SKM-1 (cell line): ENCODE results near the gene ZNF488.
"Not testable (repeated sequence)": the region's sequence is repeated elsewhere in the genome, so short reads cannot be mapped to it uniquely, and the experiment has no call there.

Experiments used
- DNase-seq: peaks from one replicate; lab custom pipeline; 2025; ENCODE audit not compliant: unreplicated experiment; lab: John Stamatoyannopoulos, UW

ZNF488 gene

DNA sequence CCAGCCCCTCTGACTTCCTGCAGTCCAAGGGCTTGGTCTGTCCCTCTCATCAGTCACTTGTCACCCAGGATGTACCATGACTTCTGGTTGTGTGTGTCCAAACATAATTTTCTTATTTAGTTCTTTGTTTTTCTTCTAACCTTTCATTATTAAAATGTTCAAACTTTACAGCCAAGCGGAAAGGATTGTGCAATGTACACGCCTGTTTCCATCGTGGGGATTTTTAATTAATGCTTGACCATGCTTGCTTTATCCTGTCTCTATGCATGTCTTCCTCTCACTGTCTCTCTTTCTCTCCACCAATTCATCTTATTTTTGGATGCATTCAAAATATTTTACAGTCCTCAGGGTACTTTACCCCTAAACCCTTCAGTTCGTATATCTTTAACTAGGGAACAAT is 26.2 kb upstream of the ZNF488 start:
- DNase-seq, result no peak

DNA sequence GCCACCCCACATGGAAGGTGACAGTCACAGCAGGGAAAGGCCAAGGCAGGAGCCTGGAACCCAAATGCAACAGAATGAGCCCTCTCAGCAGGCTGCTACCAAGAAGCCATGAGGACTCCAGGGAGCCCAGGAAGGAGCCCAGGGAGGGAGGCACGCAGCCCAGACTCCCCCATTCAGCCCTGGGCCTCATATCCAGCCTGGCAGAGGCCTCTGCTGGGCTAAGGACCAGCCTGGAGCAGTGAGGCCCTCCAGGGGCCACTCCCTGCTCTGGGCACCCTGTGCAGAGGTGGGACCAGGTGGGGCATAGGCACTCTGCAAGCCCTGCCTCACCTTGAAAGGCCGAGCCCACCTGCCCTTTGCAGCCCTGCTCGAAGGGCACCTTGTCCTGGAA is 25.8 kb upstream of the ZNF488 start:
- no peak for DNase-seq

DNA sequence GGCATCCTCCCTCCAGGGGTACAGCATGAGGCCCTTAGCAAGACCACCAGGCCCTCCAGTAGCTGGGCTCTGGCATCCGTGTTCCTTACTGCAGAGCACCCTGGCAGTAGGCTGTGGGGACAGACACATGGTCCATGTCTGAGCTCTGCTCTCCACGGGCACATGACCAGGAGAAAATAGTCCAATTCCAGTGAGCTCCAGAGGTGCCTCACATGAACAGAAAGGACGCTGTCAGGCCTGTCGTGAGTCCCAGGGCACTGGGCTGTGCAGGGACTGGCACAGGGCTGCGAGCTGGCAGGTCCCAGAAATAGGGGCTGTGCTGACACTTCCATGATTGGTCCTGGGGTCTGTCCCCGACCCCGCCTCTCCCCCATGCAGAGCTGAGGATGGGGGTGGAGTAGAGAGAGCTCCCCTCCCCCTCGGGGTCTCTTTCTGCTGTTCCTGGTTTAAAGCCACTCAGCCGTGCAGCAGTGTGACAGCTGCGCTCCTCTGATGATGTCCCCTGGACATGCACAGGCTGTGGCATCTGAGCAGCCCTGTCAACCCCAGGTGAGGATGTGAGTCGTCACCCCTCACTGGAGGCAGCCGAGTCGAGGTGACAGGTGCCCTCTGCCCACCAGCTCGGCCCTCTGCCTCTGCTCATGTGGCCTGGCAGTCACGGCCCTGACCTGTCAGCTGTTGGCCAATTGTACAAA is 25.2 kb upstream of the ZNF488 start:
- DNase-seq, result no peak

DNA sequence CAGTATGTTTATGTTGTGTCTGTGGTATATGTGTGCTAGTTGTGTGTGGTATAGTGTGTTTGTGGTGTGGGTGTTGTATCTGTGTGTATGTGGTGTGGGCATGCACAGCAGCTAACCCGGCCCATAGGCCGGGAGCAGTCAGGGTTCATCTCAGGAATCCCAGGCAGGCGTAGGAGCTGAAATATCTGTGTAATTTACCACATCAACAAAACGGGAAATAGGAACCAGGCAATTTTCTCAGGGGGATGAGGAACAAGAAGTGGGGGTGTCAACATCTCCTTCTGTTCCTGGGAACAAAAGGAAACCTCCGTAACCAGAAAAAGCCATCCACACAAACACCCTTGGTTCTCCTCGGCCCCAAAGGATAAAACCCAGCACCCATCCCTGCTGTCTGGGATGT is 24.5 kb upstream of the ZNF488 start:
- no peak for DNase-seq

DNA sequence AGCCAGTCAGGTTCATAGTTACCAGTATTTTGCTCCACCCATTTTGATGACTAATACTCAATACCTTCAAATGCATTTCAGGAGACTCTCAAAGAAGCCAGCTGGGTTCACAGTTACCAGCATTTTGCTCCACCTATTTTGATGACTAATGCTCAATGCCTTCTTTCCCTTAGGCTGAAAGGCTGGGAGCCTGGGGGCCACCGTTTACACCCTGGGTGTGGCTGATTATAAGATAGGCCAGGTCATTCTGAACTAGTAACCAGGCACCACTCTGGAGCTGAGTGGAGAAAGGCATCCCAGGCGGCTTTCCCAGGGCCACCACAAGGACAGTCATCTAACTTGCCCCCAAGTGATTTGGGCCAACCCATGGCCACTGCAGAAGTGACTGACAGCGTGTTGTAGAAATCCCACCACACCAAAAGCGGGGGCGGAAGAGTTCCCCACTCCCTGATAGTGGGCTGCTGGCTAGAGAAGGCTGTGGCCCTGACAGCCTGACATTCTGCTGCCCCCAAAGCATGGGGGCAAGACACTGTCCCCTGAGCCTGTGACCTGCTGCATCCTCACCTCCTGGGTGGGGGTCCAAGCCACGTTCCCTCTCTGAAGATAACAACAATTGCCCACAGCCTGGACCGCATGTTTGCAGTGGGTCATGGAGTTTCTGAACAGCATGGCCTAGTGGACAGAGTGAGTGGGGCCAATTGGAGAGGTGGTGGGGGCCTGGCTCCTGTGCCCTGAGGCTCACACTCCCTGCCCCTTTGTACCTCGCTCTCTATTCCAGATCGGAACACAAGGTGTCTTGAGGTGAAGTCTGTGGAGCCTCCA is 23.0 kb upstream of the ZNF488 start:
- DNase-seq, result no peak

DNA sequence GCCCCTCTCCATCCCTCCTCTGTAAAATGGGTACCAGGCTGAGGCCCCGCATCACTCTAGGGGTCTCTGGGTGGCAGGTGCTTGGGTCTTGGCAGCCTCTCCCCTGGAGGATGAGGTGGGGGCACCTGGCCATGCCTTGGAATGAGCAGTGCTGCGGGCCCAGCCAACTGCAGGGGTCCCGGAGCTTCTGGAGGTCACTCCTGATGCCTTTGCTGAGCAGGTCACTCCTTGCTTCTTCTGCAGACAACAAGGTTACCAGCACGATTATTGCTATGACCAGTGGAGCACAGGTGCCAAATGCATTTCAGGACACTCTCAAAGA is 22.4 kb upstream of the ZNF488 start:
- no peak for DNase-seq

DNA sequence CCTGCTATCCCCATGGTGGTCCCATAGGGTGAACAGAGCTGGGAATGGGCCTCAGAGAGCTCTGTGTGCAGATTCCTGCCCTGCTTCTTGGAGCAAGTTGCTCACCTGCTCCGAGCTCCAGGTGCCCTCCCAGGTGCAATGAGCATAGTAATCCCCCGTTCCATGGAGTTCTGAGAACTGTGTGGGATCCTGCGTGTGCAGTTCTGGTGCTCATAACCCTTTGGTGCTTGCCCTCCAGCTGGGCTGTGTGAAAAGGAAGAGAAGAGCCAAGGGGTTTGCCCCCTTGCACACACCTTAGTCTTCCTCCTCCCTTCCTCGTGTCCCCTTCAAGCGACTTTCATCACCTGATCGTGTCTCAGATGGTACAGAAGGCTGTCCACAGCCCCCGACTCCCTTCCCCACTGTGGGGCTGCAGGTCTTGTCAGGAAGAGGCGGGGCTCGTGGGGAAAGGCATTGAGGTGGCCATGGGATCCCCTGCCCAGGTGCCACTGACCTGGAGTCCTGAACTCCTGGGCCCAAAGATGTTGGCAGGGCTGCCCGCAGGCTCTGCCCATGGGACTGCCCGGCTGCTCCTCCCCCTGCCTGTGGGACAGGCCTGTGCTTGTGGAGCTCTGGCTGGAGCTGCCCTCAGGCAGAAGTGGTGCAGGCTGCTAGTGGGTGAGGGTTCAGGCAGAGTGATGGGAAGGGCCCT is 21.9 kb upstream of the ZNF488 start:
- DNase-seq, result no peak

DNA sequence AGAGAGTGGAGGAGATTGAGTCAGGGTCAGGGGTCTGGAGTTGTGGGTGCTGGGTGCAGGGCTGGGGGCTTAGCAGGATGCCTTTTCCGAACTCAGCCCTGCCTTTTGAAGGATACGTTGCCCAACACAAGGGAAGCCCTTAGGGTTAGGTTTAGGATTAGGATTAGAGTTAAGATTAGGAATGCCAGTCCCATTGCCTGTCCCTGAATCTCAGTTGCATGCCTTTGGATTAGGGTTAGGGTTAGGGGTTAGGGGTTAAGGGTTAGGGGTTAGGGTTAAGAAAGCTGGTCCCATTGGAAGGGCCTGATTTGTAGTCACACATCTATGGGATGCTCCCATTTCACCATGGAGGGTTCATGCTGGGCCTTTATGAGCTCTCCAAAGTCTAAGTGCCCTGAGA is 20.8 kb upstream of the ZNF488 start:
- DNase-seq, result no peak

DNA sequence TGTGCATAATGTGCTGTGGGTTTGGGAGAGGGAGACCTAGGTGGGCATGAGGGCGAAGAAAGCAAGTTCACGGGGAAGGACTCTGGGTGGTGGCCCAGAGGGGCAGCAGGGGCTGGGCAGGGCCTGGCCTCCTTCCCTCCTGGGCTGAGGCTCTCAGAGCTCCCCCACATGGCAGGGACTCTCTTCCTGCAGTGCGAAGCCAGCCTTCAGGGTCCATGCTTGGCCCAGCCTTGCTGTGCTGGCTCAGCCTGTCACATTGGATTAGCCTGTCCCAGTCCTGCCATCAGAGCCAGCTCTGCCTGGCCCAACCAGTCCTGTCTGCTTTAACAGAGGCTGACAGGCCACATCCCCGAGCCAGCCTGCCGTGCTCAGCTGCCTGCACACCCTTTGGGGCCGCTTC is 20.4 kb upstream of the ZNF488 start:
- no peak for DNase-seq

DNA sequence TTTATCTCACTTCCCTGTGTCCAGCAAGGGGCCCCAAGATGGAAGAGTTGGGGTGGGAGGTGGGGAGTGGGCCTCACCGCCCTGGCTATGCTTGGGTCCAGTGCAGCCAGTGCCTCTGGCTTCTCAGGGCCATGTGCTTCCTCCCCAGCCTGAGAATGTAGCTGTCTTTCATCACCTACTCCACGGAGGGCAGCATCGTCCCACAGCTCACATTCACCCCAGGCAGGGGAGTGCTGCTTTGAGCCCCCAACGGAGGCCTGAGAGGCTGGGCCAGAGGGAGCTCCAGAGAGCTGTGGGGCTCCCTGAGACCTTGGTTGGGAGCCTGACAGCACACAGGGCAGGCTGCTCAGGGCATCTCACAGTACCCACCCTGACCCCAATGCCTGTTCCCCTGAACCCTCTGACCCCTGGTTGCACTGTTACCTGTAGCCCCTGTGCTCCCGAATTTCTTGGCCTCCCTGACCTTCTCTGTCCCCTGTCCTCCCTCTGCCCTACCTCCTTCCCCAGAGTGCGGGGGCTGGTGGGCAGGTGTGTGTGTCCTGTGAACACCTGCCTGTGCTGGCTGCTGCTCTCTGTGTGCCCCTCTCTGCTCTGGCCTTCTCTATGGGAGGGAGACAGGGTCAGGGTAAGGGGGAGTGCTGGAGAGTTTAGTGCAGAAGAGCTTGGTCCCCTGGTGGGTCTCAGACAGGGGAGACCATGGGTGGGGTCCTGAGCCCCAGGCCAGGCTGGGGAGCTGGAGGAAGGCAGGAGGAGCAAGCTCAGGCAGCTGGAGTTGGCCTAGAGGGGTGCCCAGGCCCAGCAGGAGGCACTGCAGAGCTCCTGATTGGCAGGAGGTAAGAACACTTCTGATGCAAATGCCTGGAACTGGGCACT is 19.6 kb upstream of the ZNF488 start:
- no peak for DNase-seq

DNA sequence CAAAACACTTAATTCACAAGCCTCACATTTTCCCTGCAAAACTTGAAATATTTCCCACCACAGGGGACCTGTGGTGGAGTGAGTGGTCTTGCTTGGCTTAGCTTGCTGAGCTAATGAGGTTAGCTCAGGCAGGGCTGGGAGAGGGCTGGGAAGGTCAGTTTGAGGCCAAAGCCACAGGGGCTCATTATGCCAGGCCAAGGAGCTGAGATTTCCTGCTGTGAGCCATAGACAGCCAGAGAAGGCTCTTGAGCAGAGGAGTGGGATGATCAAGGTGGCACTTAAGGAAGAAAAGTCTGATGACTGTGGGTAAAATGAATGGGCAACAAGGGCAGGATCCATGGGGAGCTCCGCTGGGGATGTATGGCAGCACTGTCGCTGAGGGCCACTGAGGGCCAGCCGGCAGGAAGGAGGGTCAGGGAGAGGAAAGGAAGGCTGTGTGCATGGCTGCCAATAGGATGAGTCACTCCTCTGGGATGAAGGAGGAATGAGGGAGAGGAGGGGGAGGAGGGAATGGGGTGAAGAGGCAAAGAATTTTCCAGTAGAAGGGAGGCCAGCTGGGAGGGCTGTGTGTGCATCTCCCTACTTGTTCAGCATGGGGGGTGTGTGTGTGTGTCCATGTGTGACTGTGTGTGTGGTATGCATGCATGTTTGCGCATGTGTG is 18.7 kb upstream of the ZNF488 start:
- no peak for DNase-seq

DNA sequence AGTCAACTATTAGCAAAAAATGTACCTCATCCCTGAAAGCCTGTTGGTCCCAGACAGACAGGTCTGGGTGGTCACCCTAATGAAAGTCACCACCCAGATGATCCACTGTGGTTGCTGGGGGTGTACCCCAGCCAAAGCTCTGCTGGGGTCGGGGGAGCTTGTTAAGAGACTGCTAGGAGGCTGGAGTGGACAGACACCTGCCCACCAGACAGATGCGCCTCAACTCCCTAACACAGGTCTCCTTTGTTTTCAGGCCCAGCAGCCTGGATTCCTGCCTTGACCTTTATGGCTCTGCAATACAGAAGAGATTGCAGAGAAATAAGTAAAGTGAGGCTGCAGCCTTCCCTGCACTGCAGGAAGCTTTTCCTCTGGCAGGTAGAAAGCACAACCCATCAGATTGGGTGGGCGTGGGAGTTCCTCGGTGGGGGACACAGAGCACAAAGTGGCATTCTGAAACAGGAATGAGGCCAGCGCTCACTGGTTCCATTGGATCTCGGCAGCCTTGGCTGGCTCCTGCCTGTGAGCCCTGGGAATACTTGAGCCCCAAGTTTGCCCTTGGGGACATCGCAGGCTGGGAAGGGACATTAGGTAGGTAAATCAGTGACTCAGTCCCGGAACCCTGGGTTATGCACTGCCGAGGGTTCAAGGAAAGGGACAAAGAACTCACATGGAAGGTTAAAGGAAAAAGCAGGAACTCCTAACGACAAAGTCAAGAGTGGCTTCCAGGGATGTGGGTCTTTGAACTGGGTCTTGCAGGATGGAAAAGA is 18.0 kb upstream of the ZNF488 start:
- no peak for DNase-seq

DNA sequence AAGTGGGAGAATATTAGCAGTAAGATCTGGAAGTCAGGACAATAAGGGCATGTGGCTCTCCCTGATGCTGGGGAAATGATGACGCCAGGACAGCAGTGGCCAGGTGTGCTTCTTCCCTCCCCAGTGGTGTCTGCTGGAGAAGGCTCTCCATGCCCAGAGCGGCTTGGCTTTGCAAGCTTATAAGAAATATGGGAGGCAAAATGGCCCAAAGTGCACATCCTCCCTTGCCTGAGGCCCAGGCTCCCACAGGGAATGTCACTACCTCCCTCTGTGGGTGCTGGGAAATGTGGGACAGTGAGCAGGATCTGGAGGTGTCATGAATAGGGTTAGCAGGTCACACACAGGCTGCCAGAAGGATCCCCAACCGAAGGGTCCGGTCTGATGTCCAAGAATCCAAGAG is 17.1 kb upstream of the ZNF488 start:
- no peak for DNase-seq

DNA sequence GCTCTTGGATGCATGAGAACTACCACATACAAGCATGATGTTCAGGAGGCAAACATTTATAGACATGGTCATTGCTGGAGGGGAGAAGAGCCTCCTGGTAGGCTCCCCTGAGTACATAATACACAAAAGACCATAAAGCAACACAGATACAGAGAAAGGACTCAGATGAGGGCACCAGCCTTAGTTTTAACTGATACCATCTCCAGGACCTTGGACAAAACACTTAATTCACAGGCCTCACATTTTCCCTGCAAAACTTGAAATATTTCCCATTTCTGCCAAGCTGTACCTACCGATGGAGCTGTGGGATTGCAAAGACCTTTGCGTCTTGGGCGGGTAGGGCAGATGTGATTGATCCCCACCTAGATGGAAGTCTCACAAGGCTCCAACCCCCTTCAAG is 16.7 kb upstream of the ZNF488 start:
- no peak for DNase-seq

DNA sequence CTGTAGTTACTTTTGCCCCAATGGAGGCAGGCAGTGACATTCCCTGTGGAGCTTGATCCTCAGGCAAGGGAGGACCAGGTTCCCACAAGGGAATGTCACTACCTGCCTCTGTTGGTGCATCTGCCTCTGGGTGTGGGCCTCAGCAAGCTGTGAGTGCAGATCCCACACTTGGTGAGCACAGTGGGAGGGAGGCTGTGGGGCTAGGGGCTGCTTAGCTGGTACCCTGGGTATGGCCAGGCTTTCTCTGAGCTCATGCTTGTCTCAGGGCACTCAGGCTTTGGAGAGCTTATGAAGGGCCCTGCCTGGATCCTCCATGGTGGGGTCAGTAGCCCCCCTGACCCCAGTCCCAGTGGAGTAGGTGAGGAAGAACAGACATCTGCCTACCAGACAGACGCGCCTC is 16.2 kb upstream of the ZNF488 start:
- DNase-seq, result no peak

DNA sequence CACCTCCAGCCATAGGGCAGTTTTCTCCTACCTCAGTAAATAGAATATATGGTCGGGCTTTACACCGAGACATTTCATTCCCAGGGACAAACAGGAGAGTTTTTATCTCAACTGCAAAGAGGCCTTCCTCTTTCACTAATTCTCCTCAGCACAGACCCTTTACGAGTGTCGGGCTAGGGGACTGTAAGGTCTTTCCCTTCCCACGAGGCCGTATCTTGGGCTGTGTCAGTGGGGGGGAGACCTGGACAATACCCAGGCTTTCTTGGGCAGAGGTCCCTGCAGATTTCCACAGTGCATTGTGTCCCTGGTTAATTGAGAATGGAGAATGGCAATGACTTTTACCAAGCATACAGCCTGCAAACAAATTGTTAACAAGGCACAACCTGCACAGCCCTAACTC is 13.2 kb upstream of the ZNF488 start:
- DNase-seq, result no peak

DNA sequence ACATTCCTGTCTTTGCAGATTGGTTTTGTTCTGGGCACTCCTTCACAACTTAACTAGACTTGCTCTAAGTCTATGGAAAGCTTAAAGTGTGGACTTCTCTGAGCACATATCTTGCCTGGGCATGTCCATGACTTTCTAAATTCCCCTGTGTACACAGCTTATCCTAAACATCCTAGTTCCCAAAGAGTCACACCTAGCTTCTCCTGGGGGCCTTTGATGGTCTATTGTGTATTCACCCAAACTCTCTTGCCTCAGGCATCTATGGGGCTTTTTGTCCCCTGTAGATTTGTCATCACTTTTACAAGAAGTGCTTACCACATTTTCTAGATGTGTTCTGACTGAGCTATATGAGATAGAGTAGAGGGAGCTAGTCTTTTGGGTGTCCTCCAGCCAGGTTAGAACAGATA is 12.2 kb upstream of the ZNF488 start:
- DNase-seq, result no peak

DNA sequence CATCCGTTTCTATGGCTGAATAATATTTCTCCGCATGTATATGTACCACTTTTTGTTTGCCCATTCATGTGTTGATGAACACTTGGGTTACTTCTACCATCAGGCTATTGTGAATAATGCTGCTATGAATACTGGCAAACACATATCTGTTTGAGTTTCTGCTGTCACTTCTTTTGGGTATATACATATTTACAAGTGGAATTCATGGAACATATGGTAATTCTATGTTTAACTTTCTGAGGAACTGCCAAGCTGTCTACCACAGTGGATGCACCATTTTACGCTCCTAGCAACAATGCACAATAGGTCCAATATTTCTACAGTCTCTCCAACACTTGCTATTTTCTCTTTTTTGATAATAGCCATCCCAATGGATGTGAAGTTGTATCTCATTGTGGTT is 5.5 kb upstream of the ZNF488 start:
- DNase-seq, result no peak

DNA sequence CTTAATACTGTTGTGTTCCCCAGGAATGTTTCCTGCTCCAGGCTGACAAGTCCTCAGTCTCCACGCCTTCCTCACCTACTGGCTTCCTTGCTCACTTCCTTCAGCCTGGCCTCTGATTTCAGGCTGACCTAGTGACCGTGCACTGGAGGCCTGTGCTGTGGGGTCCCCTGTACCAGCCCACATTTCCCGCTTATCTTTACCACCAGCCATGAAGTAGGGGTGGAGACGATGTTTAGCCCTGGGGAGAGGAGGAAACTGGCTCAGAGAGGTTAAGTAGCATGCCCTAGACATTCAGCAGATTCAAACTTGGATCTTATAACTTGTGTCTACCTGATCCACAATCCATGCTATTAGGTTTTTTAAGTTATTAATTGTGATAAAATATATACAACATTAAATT is 4.8 kb upstream of the ZNF488 start:
- no peak for DNase-seq

DNA sequence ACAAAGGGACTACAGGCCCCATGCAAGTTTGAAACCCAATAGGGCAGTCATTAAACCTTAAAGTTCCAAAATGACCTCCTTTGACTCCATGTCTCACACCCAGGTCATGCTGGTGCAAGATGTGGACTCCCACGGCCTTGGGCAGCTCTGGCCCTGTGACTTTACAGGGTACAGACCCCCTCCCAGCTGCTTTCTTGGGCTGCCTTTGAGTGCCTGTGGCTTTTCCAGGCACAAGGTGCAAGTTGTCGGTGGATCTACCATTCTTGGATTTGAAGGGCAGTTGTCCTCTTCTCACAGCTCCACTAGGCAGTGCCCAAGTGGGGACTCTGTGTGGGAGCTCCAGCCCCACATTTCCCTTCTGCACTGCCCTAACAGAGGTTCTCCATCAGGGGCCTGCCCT is 2.0 kb upstream of the ZNF488 start:
- DNase-seq, result not testable (repeated sequence)
